GM19023 (cell line): ENCODE data around the gene PCSK6.
"Not testable (repeated sequence)": the region's sequence is repeated elsewhere in the genome, so short reads cannot be mapped to it uniquely, and the experiment has no call there.

Experiments used
- ATAC-seq: cut with Tn5 transposase; IDR thresholded peaks from one replicate; pipeline ENCODE4 v1.9.1; 2021; ENCODE audit warnings: mild to moderate bottlenecking, moderate library complexity; ENCODE audit not compliant: unreplicated experiment

The PCSK6 gene

DNA sequence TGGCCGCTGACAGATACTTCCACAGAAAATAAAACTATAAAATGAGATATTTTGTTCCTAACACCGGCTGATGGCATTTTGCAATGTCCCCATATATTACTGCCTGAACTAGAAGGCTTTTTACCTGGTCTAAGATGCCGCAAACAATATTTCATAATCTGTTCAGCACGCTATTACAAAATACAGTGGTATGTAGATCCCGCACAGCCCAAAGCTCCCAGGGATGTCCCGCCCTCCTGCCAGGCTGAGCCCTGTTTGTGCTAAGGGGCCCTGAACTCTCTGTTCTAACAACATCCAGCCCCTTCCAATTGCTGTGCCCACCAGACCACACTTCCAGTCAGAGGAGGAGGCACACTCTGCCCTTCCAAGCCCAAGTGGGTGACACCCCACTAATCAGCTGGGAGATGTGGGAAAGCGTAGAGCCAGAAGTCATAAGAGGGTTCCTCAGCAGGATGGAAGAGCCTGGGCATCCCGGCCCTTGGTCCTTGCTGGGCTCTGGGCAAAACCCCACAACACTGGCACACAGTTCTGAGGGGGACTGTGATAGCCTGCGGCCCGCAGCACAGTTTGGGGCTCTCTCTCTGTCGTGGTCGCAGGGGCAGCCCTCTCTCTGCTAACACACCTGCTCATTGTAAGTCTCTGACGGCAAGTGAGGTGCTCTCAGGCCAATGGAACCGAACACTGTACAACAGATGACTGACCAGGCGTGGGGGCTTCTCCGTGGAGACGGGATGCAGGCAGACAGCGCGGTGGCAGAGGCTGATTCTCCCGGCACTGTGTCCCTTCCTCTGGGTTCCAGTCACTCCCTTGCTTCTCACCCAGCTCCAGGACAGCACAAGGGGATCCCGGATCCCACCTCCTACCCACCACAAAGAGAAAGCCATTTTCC is 55.2 kb downstream of the PCSK6 start:
- ATAC-seq, result no peak

- ATAC-seq, result no peak
These were observed 56.1 kb downstream of the PCSK6 start for GRCh38 chr15:101433396-101433795.

GRCh38 chr15:101432982-101433381 is 56.5 kb downstream of the PCSK6 start:
- no peak for ATAC-seq

DNA sequence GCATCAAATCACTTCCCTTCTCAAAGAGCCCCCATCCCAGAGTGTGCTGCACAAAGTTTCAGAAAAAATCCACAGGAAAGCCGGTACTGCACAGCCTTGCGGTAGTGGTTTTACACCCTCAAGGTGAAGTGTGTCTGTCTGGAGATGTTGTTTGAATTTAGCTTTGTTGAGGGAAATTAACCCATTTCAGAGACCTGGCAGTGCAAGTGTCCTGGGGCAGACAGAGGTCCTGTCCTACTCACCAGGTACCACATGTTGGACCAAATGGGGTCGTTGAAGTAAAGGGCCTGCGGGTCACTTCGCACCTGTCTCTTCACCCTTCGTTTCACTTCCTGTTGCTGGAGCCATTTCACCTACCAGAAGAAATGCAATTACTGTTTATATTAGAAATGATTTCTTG is 57.8 kb downstream of the PCSK6 start:
- ATAC-seq, result no peak

DNA sequence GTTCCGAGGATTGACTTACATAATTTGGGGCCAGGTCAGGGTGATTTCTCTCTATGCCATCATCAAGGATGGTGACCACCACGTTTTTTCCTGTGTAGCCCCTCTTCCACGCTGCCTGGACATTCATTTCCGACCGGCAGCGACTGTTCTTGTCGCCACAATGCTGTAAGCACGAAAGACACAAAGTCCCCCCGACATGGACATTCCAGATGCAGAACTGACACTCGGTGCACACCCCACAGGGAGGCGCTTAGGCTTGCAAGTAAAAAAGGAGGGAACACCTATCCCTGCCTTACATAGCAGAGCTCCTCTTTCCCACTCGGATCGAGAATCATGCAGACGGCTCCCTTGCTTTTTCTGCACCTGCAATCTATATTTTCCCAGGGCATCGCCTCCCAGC is 58.2 kb downstream of the PCSK6 start:
- no peak for ATAC-seq

DNA sequence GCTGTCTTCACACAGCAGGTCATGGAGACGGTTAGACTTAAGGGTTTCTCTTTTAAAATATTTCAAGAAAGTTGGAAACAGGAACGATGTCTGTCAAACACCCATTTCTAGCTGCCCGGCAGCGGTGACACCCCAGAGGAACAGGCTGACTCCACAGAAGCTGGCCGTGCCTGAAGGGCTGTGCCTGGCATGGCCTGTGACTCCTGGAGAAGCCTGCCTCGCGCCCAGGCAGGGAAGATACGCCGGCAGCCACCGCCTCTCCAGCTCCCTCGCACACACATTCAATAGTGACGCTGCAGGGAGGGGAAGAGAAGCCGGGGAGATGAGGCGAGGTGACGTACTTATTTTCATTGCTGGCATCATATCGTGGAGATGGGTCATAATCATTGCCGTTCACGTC is 59.9 kb downstream of the PCSK6 start:
- ATAC-seq, result no peak

- no peak for ATAC-seq
These were observed 60.3 kb downstream of the PCSK6 start for GRCh38 chr15:101429191-101429590.

DNA sequence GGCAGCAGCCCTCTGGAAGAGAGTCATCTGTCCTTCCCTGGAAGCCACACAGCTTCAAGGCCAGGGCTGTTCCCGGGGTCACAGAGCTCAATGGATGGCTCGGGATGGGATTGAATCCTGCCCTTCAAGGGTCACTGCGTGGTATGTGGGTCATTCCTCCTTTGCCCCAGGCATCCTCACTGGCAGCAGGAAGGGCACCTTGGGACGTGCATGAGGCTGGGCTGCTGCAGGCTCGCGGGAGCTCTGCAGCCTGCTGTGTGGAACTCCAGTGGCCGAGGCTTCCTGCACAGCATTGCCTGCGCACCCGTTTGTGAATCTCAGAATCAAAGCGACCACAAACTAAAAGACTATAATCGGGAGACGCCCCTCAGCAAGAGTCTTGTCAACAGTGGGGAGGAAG is 60.7 kb downstream of the PCSK6 start:
- no peak for ATAC-seq

DNA sequence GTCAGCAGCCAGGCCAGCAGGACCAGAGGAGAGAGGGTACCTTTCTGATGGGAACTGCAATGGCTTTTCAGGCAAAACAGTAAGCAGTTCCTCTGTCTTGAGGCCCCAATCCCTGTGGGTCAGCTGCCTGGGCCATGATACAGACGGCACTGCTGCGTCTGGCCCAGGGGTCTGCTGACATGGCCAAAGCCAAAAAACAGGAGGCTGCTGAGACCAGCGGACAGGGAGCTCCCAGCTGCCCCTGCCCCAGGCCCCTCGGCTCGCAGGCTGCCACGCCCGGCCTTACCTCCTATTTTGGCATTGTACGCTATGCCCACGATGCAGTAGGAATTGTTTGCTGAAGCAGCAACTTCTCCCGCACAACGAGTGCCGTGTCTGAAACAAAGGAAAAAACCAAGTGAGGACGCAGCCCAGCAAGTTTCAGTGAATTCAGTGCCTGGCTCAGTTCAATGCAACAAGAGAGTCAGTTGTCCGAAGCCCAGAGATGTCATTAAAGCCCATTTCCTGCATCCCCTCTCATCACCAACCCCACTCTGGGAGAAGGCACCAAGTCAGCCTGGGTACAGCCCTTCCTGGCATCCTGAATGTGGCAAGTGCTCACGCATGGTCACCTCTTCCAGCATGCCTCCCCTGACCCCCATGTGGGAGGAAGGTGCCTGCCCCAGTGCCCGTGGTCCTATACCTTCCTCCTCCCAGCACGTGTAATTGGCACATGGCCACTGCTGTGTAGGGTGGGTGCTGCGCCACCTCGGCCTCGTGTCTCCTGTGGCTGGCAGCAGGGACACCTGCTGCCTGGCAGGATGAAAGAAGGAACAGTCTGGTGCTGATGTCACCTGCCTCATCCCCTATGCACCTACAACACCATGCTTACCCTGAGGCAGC is 61.7 kb downstream of the PCSK6 start:
- ATAC-seq, result no peak

GRCh38 chr15:101426761-101427333 is 62.7 kb downstream of the PCSK6 start:
- ATAC-seq, result no peak

- ATAC-seq, result no peak
These were observed 63.6 kb downstream of the PCSK6 start for GRCh38 chr15:101425787-101426365.

GRCh38 chr15:101424984-101425383 is 64.5 kb downstream of the PCSK6 start:
- no peak for ATAC-seq

DNA sequence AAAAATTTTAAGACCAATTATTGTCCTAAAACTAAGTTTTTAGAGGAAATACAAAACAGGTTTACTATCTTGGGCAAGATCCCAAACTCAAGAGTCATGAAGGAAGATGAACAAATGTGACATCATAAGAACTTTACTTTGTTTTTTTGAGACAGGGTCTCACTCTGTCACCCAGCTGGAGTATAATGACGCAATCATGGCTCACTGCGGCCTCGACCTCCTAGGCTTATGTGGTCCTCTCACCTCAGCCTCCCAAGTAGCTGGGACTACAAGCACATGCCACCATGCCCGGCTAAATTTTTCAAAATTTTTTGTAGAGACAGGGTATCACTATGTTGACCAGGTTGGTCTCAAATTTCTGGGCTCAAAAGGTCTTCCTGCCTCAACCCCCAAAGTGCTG is 69.3 kb downstream of the PCSK6 start:
- ATAC-seq, result no peak

DNA sequence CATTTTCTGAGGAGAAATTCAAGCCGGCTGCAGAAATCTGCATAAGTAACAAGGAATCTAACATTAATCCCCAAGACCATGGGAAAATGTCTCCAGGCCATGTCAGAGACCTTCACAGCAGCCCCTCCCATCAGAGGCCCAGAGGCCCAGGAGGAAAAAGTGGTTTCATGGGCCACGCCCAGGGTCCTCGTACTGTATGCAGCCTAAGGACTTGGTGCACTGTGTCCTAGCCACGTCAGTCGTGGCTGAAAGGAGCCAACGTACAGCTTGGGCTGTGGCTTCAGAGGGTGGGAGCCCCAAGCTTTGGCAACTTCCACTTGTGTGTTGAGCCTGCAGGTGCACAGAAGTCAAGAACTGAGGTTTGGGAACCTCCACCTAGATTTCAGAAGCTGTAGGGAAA is 73.0 kb downstream of the PCSK6 start:
- not testable (repeated sequence) for ATAC-seq

GRCh38 chr15:101413239-101413638 is 76.3 kb downstream of the PCSK6 start:
- ATAC-seq, result no peak

- ATAC-seq, result no peak
These were observed 77.9 kb downstream of the PCSK6 start for GRCh38 chr15:101411581-101411980.

DNA sequence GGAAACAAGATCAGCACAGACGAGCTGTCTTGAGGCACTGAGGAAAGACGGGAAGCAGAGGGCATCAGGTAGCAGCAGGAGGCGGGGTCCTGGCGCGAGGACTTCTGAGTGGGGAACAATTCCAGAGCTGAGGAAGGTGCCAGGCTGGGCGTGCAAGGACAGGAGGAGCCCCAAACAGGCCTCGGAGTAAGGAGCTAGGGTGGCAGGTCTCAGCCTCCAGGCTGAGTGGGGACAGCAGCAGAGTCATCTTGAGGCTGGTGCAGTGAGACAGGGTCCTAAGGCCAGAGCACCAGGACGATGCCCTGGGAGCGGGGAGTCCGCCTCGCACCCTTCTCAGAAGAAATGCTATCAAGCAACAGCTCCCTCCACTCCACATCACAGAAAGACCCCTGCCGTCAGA is 78.4 kb downstream of the PCSK6 start:
- ATAC-seq, result no peak

DNA sequence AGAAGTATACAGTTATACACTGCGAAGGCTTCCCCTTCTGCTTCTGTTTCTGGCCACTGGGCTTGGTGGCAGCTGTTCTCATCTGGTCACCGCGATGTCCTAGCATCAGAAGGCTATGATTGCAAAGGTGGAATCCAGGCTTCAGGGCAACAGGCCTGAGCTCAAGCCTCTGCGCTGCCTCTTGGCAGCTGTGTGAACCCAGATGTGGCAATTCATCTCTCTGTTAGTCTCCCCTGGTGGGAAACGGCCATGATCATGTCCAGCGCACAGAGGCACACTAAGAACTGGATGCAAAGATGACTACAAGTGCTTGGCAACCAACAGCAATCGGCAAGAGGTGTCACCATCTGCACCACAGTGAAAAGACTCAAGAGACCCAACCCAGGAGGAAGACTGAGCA is 78.9 kb downstream of the PCSK6 start:
- no peak for ATAC-seq

GRCh38 chr15:101409621-101410020 is 79.9 kb downstream of the PCSK6 start:
- no peak for ATAC-seq

DNA sequence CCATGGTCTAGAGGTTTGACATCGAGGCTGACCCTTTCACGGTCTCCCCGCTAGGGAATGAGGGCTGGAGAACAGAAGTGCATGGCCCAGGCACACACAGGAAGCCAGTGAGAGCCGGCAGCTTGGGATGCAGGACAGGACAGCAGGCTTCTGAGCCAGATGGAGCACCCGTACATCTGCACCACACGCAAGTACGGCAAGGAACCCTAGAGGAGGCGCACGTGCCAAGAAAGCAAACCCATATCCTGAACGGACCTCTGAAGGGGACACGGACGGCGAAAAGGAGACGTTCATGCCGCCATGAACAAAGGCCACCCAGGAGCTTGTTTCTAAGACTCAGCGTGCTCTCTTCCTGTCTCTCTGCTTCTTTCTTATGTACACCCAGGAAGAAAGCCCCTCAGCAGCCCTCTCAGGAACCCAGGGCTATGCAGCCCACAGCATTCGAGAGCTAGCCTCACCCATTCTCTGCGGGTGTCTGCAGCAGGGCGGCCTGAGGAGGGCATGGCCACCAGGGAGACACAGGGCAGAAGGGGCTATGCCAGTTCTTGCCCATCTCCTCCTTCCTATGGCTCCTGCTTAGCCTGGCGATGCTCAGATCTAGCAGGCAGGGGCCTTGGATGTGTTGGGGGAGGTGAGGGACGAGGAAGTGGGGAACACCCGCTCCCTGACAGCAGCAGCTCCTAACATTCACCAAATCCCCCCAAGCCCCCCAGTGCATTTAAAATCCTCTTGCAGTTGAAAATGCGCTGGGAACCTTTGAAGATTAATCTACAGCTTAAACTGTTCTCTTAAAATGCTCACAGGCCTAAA is 81.3 kb downstream of the PCSK6 start:
- ATAC-seq, result no peak
